Measurements from ENCODE around the gene C12orf42.

Gene C12orf42

GRCh38 chr12:103331643-103332042, 164.1 kb downstream of the C12orf42 start:
- no peak for DNase-seq

- DNase-seq: no peak
These were observed 165.1 kb downstream of the C12orf42 start for GRCh38 chr12:103330672-103331071.

DNA sequence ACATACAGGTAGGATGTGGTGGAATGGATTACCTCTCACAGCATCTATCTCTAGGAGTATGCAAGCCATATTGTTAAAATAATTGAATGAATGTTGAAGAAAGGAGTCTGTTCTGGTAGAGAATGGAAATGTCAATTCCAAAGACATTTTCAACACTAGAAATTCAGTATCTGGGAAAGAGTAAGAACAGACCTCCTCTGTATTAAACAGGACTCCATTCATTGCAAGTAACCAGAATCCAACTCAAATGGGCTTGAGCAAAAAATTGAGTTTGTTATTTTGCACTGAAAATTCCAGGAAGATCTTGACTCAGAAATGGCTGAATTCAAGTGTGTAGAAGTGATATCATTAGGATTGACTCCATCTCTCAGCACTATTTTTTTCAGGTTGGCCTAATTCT, 168.1 kb downstream of the C12orf42 start:
- no peak for DNase-seq

GRCh38 chr12:103326190-103326589, 169.6 kb downstream of the C12orf42 start:
- no peak for DNase-seq

GRCh38 chr12:103318566-103318965, 177.2 kb downstream of the C12orf42 start:
- DNase-seq: no peak

- no peak for DNase-seq
These were observed 178.5 kb downstream of the C12orf42 start for GRCh38 chr12:103317220-103317619.

- DNase-seq: no peak
These were observed 181.0 kb downstream of the C12orf42 start for GRCh38 chr12:103314786-103315185.

- no peak for DNase-seq
These were observed 181.9 kb downstream of the C12orf42 start for GRCh38 chr12:103313894-103314293.

- DNase-seq: no peak
These were observed 182.9 kb downstream of the C12orf42 start for GRCh38 chr12:103312742-103313354.

- no peak for DNase-seq
These were observed 185.1 kb downstream of the C12orf42 start for GRCh38 chr12:103310546-103311270.

GRCh38 chr12:103308396-103308795, 187.4 kb downstream of the C12orf42 start:
- DNase-seq: no peak

DNA sequence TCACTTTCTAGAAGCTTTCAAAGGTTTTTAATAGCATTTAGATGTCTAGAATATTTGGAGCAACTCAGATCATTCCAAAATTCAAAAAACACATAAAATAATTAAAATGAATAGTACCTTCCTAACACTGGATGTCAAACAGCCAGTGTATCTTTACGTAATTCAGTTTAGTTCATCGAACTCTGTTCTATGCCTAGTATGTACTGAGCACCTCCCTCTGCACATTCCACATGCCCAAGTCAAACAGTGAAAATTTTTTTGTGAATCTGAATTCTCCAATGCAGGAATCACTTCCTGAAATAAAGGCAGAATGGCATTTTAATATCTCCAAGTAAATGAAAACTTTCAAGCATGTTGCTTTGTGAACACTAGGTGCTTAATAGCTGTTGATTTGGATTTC, 192.3 kb downstream of the C12orf42 start:
- DNase-seq: no peak

DNA sequence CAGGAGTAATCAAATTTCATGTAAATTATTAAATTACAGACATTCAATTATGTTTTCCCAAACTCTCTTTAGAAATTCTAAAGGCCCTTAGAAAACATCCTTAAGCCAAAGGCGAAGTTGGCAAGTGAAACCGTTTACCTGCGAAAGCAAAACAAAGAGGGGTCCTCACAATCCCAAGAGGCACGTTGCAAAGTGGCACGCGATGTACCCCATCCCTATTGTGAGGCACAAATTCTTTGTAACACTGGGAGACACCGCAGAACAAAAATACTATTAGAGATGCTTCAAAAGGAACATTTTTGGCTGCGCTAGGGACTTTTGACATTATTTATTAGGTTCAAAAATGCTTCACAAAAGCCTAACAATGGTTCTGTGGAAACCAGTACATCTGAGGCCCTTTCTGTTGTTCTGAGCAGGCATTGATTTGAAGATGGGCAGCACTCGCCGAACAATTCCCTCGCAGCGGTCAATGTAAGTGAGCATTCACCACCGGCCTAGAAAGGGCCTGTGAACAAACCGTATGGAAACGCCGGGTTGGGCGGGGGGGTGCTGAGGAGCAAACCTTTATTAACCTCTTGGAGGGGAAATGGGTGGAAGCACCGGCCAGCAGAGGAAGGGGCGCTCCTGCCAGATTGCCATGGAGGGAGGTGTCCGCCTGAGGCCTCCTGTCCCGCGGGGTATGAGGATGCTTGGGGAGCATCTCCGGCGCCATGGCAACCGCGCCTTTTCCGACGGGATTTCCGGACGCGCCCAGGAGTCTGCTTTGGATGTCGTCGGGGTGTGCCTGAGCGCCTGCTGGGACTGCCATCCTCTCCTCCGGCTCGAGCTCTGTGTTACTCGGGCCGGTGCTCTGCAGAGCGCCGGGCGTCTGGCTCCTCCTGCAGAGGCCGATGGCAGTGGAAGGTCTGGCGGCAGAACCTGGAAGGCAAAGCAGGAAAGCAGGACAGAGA, 193.9 kb downstream of the C12orf42 start:
- DNase-seq: no peak

GRCh38 chr12:103288016-103288415, 207.8 kb downstream of the C12orf42 start:
- no peak for DNase-seq

GRCh38 chr12:103282124-103282523, 213.6 kb downstream of the C12orf42 start:
- DNase-seq: no peak

GRCh38 chr12:103279444-103279843, 216.3 kb downstream of the C12orf42 start:
- no peak for DNase-seq

- DNase-seq: no peak
These were observed 217.4 kb downstream of the C12orf42 start for GRCh38 chr12:103278329-103278728.

- DNase-seq: no peak
These were observed 222.1 kb downstream of the C12orf42 start for GRCh38 chr12:103273645-103274044.

GRCh38 chr12:103272949-103273348, 222.8 kb downstream of the C12orf42 start:
- DNase-seq: no peak

GRCh38 chr12:103269946-103270345, 225.8 kb downstream of the C12orf42 start:
- no peak for DNase-seq

DNA sequence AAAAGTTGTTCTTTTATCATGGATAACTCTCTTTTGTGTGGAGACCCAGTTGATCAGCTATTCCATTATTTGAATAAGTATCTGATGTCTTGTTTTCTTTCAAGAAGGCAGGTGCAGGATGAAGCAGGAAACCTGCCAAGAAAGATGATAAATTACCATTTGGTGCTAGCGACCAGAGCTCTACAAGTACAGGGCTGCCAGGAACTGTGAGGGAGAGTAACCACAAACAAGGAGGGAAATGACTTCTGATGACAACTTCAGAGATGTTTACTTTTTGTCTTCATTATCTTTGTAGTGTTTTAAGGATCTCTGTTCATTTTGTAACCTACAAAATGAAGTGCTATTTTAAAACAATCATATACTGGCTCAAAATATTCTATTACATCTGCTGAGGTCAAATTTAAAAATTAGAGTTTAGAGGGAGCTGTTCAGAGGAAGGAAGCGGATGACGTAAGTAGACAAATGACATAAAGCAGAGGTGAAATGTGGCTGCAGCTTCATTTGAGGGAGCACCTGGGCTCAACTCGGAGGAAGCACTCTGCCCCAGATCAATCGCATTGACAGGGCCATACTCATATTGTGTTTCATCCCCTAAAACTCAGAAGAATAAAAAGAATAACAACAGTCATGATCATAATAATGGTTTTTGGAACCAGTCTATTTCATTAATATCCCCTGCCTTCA, 226.8 kb downstream of the C12orf42 start:
- no peak for DNase-seq

- DNase-seq: no peak
These were observed 238.0 kb downstream of the C12orf42 start for GRCh38 chr12:103257763-103258162.

Data from DMS 273 treated with DMSO at 0.1 percent for 48 hours (cell line).